Subcutaneous preadipocyte (primary cell): Measurements from ENCODE around the gene ASCL3. TPM values are rescaled to one million over a fixed set of nuclear protein-coding genes. Genes with fewer than 3 reads are reported as not detected.

Source experiments
- small RNA-seq: library from RNA; depleted of rRNA; stranded (forward); fragments of <200 nt; gene quantifications from one replicate; pipeline ENCODE3, GENCODE V24; 2012
- total RNA-seq: library from RNA; depleted of rRNA; stranded (reverse); fragments of >200 nt; gene quantifications from 2 replicates; pipeline ENCODE4 v1.2.3, GENCODE V29; 2012

ASCL3 gene
- total RNA-seq, result not detected in 2 replicates

GRCh38 chr11:8942518-8943066 lies at the start of gene ASCL3:
TSS of gene ASCL3 (minus strand) at chr11:8943016. CDS start at chr11:8938161, 4,855 bp downstream.

GRCh38 chr11:8964324-8965320 lies 21.8 kb upstream of the ASCL3 start, which contains the start of gene TMEM9B:
TSS of gene TMEM9B (minus strand) at chr11:8964442. CDS start at chr11:8964313, 129 bp downstream.

GRCh38 chr11:8932564-8933180 lies 10.1 kb downstream of the ASCL3 start, which contains the start of gene C11orf16:
TSS of gene C11orf16 (minus strand) at chr11:8932947. CDS start at chr11:8932308, 639 bp downstream.

GRCh38 chr11:8911029-8911823 lies 31.6 kb downstream of the ASCL3 start, which contains the start of gene AKIP1:
TSS of gene AKIP1 (plus strand) at chr11:8911189. CDS start at chr11:8911450, 261 bp downstream.

Small RNA genes lying within 50 kb of the gene (small RNA-seq; reads per million reads assigned to genes)
- not detected for gene RF00019

Other genes with a start within 250 kb of the ASCL3 start
- 26.0 and 27.2 TPM in 2 replicates for gene AKIP1, start 31.8 kb downstream of the ASCL3 start, total RNA-seq
- gene C11orf16, start 10.1 kb downstream of the ASCL3 start, total RNA-seq, result not detected in 2 replicates
- 22.7 and 26.8 TPM in 2 replicates for gene TMEM9B, start 21.4 kb upstream of the ASCL3 start, total RNA-seq
- 4.0 and 9.6 TPM in 2 replicates for gene NRIP3, start 61.0 kb upstream of the ASCL3 start, total RNA-seq
- 0.20 and 0.73 TPM in 2 replicates for gene SCUBE2, start 148.6 kb upstream of the ASCL3 start, total RNA-seq